Smooth muscle cell of the umbilical artery (primary cell): Measurements from ENCODE around the gene SH3RF1. TPM values are rescaled to one million over a fixed set of nuclear protein-coding genes. Genes with fewer than 3 reads are reported as not detected.

ENCODE experiments used
- total RNA-seq: library from RNA; depleted of rRNA; stranded (reverse); fragments of >200 nt; gene quantifications from 2 replicates; pipeline ENCODE4 v1.2.3, GENCODE V29; 2014

The SH3RF1 gene
- total RNA-seq: 14.6 and 39.8 TPM in 2 replicates

GRCh38 chr4:169270810-169271691, at the start of gene SH3RF1:
SH3RF1 (minus strand) TSS chr4:169270956; CDS start chr4:169269212, 1,744 bp downstream.

